Measurements from ENCODE around the gene TMUB2. TPM values are rescaled to one million over a fixed set of nuclear protein-coding genes. Genes with fewer than 3 reads are reported as not detected.

TMUB2 gene
- total RNA-seq, 5 donors from 2014 or later (not counting 1 experiment from before 2014, with no cell fraction given) = 42.0 to 46.6 (median 43.0) TPM

- POLR2A ChIA-PET = no interaction called here
Measured at GRCh38 chr17:44206825-44207155, 20.0 kb downstream of the TMUB2 start.

GRCh38 chr17:44207319-44207718 is 20.5 kb downstream of the TMUB2 start:
- H3K9me3 Mint-ChIP-seq = no peaks in the 10 kb centered on the region
- Histone ChIP-seq H3K4me1 (ENCODE audit: control insufficient read depth in 1 of 2, extremely low read depth in 1 of 2, insufficient read depth in 2 of 2, low read length in 2 of 2) (peaks cover 13 to 55% of the 10 kb centered on the region in 2 experiments), H3K4me3 (ENCODE audit: control insufficient read depth in 1 of 2, extremely low read depth in 1 of 2, low read length in 1 of 2) (no peak overlapping the region), H3K27me3 (replicated peaks in 1 of 2; ENCODE audit: control insufficient read depth in 2 of 2, extremely low read depth in 1 of 2, insufficient read depth in 2 of 2, low read length in 1 of 2) (no peaks in the 10 kb centered on the region), H3K9me3 (no peaks in the 10 kb centered on the region), H3K27ac (ENCODE audit: low read length) (no peak overlapping the region), H3K36me3 (ENCODE audit: control insufficient read depth in 2 of 2, extremely low read depth in 1 of 2, insufficient read depth in 1 of 2, low read length in 1 of 2) (peaks cover 22 to 52% of the 10 kb centered on the region in 2 donors)
- 97% methylated on average over 8 of the region's 17 CpGs for WGBS (ENCODE audit: insufficient coverage)
- peaks cover 43 to 59% (median 53%) of the 10 kb centered on the region in 3 donors for H3K4me1 Mint-ChIP-seq
- DNase-seq (no peak), ATAC-seq (replicated peaks in 1 of 4) (no peak)
- peak overlapping the region in 1 of 2 donors; percentile 61 for H3K27ac Mint-ChIP-seq
- peaks cover 15% of the 10 kb centered on the region for H3K36me3 Mint-ChIP-seq
- ChIA-PET POLR2A (no interaction called here), CTCF (interaction anchor here (0.5 to 0.7 kb wide), 3 partner anchors 21 to 159 kb away, joined by 4 to 7 read pairs (median 5); no protein-coding TSS in a partner anchor)
- no peak overlapping the region for H3K4me3 Mint-ChIP-seq
- H3K27me3 Mint-ChIP-seq = no peaks in the 10 kb centered on the region

More at GRCh38 chr17:44206825-44207155, 20.0 kb downstream of the TMUB2 start:
- H3K9me3 ChIP-seq = no peaks in the 10 kb centered on the region
- H3K27ac ChIP-seq (ENCODE audit: low read length) = no peak overlapping the region
- CTCF ChIA-PET = interaction anchor here (0.7 to 1.3 kb wide), 4 partner anchors 10 to 160 kb away, joined by 3 to 5 read pairs (median 4); partner anchors contain the start of gene GRN (in 1 of the 2)
- no peaks in the 10 kb centered on the region for H3K27me3 ChIP-seq (replicated peaks in 1 of 2; ENCODE audit: control insufficient read depth in 2 of 2, extremely low read depth in 1 of 2, insufficient read depth in 2 of 2, low read length in 1 of 2)
- Mint-ChIP-seq H3K9me3 (no peaks in the 10 kb centered on the region), H3K4me1 (peaks cover 40 to 57% (median 49%) of the 10 kb centered on the region in 3 donors), H3K27me3 (no peaks in the 10 kb centered on the region), H3K4me3 (no peak overlapping the region), H3K27ac (no peak overlapping the region), H3K36me3 (peaks cover 15% of the 10 kb centered on the region)
- no peak for DNase-seq
- WGBS (ENCODE audit: insufficient coverage) = 100% methylated on average over 1 of the region's 6 CpGs
- H3K4me3 ChIP-seq (ENCODE audit: control insufficient read depth in 1 of 2, extremely low read depth in 1 of 2, low read length in 1 of 2) = no peak overlapping the region
- peaks cover 22 to 48% of the 10 kb centered on the region in 2 donors for H3K36me3 ChIP-seq (ENCODE audit: control insufficient read depth in 2 of 2, extremely low read depth in 1 of 2, insufficient read depth in 1 of 2, low read length in 1 of 2)
- no peak for ATAC-seq (replicated peaks in 1 of 4)
- peaks cover 13 to 51% of the 10 kb centered on the region in 2 experiments for H3K4me1 ChIP-seq (ENCODE audit: control insufficient read depth in 1 of 2, extremely low read depth in 1 of 2, insufficient read depth in 2 of 2, low read length in 2 of 2)

DNA sequence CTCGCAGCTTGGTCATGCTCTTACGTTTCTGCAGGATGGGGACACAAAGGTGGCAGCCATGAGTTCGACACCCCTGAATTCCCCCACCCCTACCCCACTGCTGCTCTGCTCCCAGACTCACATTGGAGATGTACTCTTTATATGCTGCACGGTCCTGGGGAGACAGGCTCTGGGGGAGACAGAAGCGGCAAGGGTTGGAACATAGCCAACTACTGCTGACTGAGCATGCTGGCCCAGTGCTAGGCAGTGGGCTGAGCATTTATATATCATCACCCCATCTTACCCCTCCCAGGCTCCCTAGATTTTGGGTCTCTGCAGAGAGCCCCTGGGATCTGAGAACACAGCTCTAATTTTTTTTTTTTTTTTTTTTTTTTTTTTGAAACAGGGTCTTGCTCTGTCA is 21.0 kb downstream of the TMUB2 start:
- Histone ChIP-seq H3K4me1 (ENCODE audit: control insufficient read depth in 1 of 2, extremely low read depth in 1 of 2, insufficient read depth in 2 of 2, low read length in 2 of 2) (peaks cover 13 to 60% of the 10 kb centered on the region in 2 experiments), H3K27ac (ENCODE audit: low read length) (no peak overlapping the region), H3K9me3 (no peaks in the 10 kb centered on the region), H3K27me3 (replicated peaks in 1 of 2; ENCODE audit: control insufficient read depth in 2 of 2, extremely low read depth in 1 of 2, insufficient read depth in 2 of 2, low read length in 1 of 2) (no peaks in the 10 kb centered on the region), H3K4me3 (ENCODE audit: control insufficient read depth in 1 of 2, extremely low read depth in 1 of 2, low read length in 1 of 2) (no peak overlapping the region), H3K36me3 (ENCODE audit: control insufficient read depth in 2 of 2, extremely low read depth in 1 of 2, insufficient read depth in 1 of 2, low read length in 1 of 2) (peaks cover 24 to 52% of the 10 kb centered on the region in 2 donors)
- Mint-ChIP-seq H3K27ac (no peak overlapping the region), H3K4me1 (peaks cover 43 to 61% (median 51%) of the 10 kb centered on the region in 3 donors), H3K4me3 (no peak overlapping the region), H3K36me3 (peaks cover 15% of the 10 kb centered on the region), H3K27me3 (no peaks in the 10 kb centered on the region), H3K9me3 (no peaks in the 10 kb centered on the region)
- ATAC-seq (replicated peaks in 1 of 4) (no peak), DNase-seq (no peak)
- 90% methylated on average over 2 of the region's 5 CpGs for WGBS (ENCODE audit: insufficient coverage)
- CTCF ChIA-PET = interaction anchor here (0.5 to 0.6 kb wide), 2 partner anchors 22 to 121 kb away, joined by 4 to 7 read pairs; no protein-coding TSS in a partner anchor
- POLR2A ChIA-PET = no interaction called here

GRCh38 chr17:44209786-44210341 is 23.1 kb downstream of the TMUB2 start:
- WGBS (ENCODE audit: insufficient coverage) = 58% methylated on average over 8 of the region's 11 CpGs
- Histone ChIP-seq H3K4me1 (ENCODE audit: control insufficient read depth in 1 of 2, extremely low read depth in 1 of 2, insufficient read depth in 2 of 2, low read length in 2 of 2) (peaks cover 11 to 66% of the 10 kb centered on the region in 2 experiments), H3K27me3 (replicated peaks in 1 of 2; ENCODE audit: control insufficient read depth in 2 of 2, extremely low read depth in 1 of 2, insufficient read depth in 2 of 2, low read length in 1 of 2) (no peaks in the 10 kb centered on the region), H3K4me3 (ENCODE audit: control insufficient read depth in 1 of 2, extremely low read depth in 1 of 2, low read length in 1 of 2) (no peak overlapping the region), H3K9me3 (no peaks in the 10 kb centered on the region), H3K27ac (ENCODE audit: low read length) (peak overlapping the region; percentile 62), H3K36me3 (ENCODE audit: control insufficient read depth in 2 of 2, extremely low read depth in 1 of 2, insufficient read depth in 1 of 2, low read length in 1 of 2) (peaks cover 29 to 69% of the 10 kb centered on the region in 2 donors)
- H3K36me3 Mint-ChIP-seq = peaks cover 29% of the 10 kb centered on the region
- no peaks in the 10 kb centered on the region for H3K27me3 Mint-ChIP-seq
- no peaks in the 10 kb centered on the region for H3K9me3 Mint-ChIP-seq
- H3K27ac Mint-ChIP-seq = peak overlapping the region; percentile 70 to 83
- DNase-seq (peak in 2 of 35 experiments; percentile 10 to 41), ATAC-seq (replicated peaks in 1 of 4) (peak in 1 of 4 experiments; percentile 7)
- H3K4me1 Mint-ChIP-seq = peaks cover 46 to 63% (median 56%) of the 10 kb centered on the region in 3 donors
- H3K4me3 Mint-ChIP-seq = peak overlapping the region; percentile 34 to 62 (median 50)
- ChIA-PET CTCF (interaction anchor here (0.5 to 2.0 kb wide), 16 partner anchors 8 to 154 kb away, joined by 3 to 13 read pairs (median 4); partner anchors contain the start of genes GRN (in 2 of the 2), FAM171A2 (in 1 of the 2), HDAC5 (in 1 of the 2) and TMUB2 (in 1 of the 2)), POLR2A (interaction anchor here in 1 of 2 donors (0.5 to 0.6 kb wide), 2 partner anchors 14 to 53 kb away, joined by 4 to 6 read pairs; no protein-coding TSS in a partner anchor)

- ChIA-PET CTCF (interaction anchor here (0.5 to 2.0 kb wide), 15 partner anchors 9 to 138 kb away, joined by 3 to 13 read pairs (median 5); partner anchors contain the start of genes GRN (in 2 of the 2), HDAC5 (in 1 of the 2) and TMUB2 (in 1 of the 2)), POLR2A (interaction anchor here in 1 of 2 donors (0.5 to 0.6 kb wide), 2 partner anchors 15 to 54 kb away, joined by 4 to 6 read pairs; no protein-coding TSS in a partner anchor)
- Mint-ChIP-seq H3K27me3 (no peaks in the 10 kb centered on the region), H3K27ac (peak overlapping the region; percentile 70 to 83), H3K36me3 (peaks cover 36% of the 10 kb centered on the region), H3K4me3 (peak overlapping the region; percentile 34 to 62 (median 50)), H3K4me1 (peaks cover 54 to 68% (median 63%) of the 10 kb centered on the region in 3 donors), H3K9me3 (no peaks in the 10 kb centered on the region)
- peak; percentile 81 to 95 (median 89) for DNase-seq
- H3K4me3 ChIP-seq (ENCODE audit: control insufficient read depth in 1 of 2, extremely low read depth in 1 of 2, low read length in 1 of 2) = no peak overlapping the region
- H3K27ac ChIP-seq (ENCODE audit: low read length) = peak overlapping the region; percentile 62
- peaks cover 17 to 73% of the 10 kb centered on the region in 2 experiments for H3K4me1 ChIP-seq (ENCODE audit: control insufficient read depth in 1 of 2, extremely low read depth in 1 of 2, insufficient read depth in 2 of 2, low read length in 2 of 2)
- WGBS (ENCODE audit: insufficient coverage) = 32% methylated on average over 58 of the region's 64 CpGs
- H3K9me3 ChIP-seq = no peaks in the 10 kb centered on the region
- peaks cover 29 to 76% of the 10 kb centered on the region in 2 donors for H3K36me3 ChIP-seq (ENCODE audit: control insufficient read depth in 2 of 2, extremely low read depth in 1 of 2, insufficient read depth in 1 of 2, low read length in 1 of 2)
- peak; percentile 95 to 96 (median 96) for ATAC-seq (replicated peaks in 1 of 4)
- no peaks in the 10 kb centered on the region for H3K27me3 ChIP-seq (replicated peaks in 1 of 2; ENCODE audit: control insufficient read depth in 2 of 2, extremely low read depth in 1 of 2, insufficient read depth in 2 of 2, low read length in 1 of 2)
Measured at GRCh38 chr17:44210342-44211192, 23.8 kb downstream of the TMUB2 start.
